ENCODE data around the gene RBM20.

The RBM20 gene

GRCh38 chr10:110824660-110825059 lies 180.5 kb downstream of the RBM20 start:
- Histone ChIP-seq H3K9ac (no peak overlapping the region), H3K4me1 (peaks cover 52% of the 10 kb centered on the region), H3K27ac (no peak overlapping the region), H3K36me3 (no peaks in the 10 kb centered on the region), H3K4me3 (no peak overlapping the region), H3K4me2 (no peak overlapping the region), H3K27me3 (no peaks in the 10 kb centered on the region), H4K20me1 (no peaks in the 10 kb centered on the region), H3K9me3 (no peaks in the 10 kb centered on the region)
- TF ChIP-seq Cebpa-rat (IDR thresholded peaks at IDR 0.05): no peak

- no peak for TF ChIP-seq Cebpa-rat (IDR thresholded peaks at IDR 0.05)
- Histone ChIP-seq H3K4me1 (peaks cover 43% of the 10 kb centered on the region), H3K4me3 (no peak overlapping the region), H3K27me3 (no peaks in the 10 kb centered on the region), H3K27ac (no peak overlapping the region), H3K4me2 (no peak overlapping the region), H3K9me3 (no peaks in the 10 kb centered on the region), H3K36me3 (no peaks in the 10 kb centered on the region), H4K20me1 (no peaks in the 10 kb centered on the region), H3K9ac (no peak overlapping the region)
Observed at GRCh38 chr10:110825508-110825907, 181.4 kb downstream of the RBM20 start.

GRCh38 chr10:110827410-110827809 lies 183.3 kb downstream of the RBM20 start:
- TF ChIP-seq Cebpa-rat (IDR thresholded peaks at IDR 0.05): no peak
- Histone ChIP-seq H3K9ac (no peak overlapping the region), H3K27ac (no peak overlapping the region), H3K4me2 (no peak overlapping the region), H3K36me3 (no peaks in the 10 kb centered on the region), H3K4me3 (no peak overlapping the region), H4K20me1 (no peaks in the 10 kb centered on the region), H3K9me3 (no peaks in the 10 kb centered on the region), H3K4me1 (peaks cover 24% of the 10 kb centered on the region), H3K27me3 (no peaks in the 10 kb centered on the region)

- Histone ChIP-seq H4K20me1 (no peaks in the 10 kb centered on the region), H3K4me3 (no peak overlapping the region), H3K4me1 (peaks cover 20% of the 10 kb centered on the region), H3K27me3 (no peaks in the 10 kb centered on the region), H3K36me3 (no peaks in the 10 kb centered on the region), H3K4me2 (no peak overlapping the region), H3K9ac (no peak overlapping the region), H3K27ac (no peak overlapping the region), H3K9me3 (no peaks in the 10 kb centered on the region)
- TF ChIP-seq Cebpa-rat (IDR thresholded peaks at IDR 0.05): no peak
Observed at GRCh38 chr10:110827875-110828274, 183.7 kb downstream of the RBM20 start.

GRCh38 chr10:110828525-110828924 lies 184.4 kb downstream of the RBM20 start:
- no peaks in the 10 kb centered on the region for H3K36me3 ChIP-seq
- no peak for TF ChIP-seq Cebpa-rat (IDR thresholded peaks at IDR 0.05)
- H3K27me3 ChIP-seq: no peaks in the 10 kb centered on the region
- no peaks in the 10 kb centered on the region for H3K9me3 ChIP-seq
- H3K4me2 ChIP-seq: no peak overlapping the region
- H3K9ac ChIP-seq: no peak overlapping the region
- H3K27ac ChIP-seq: no peak overlapping the region
- peaks cover 13% of the 10 kb centered on the region for H3K4me1 ChIP-seq
- no peak overlapping the region for H3K4me3 ChIP-seq
- H4K20me1 ChIP-seq: no peaks in the 10 kb centered on the region

GRCh38 chr10:110829721-110830410 lies 185.7 kb downstream of the RBM20 start:
- Histone ChIP-seq H3K4me3 (no peak overlapping the region), H3K4me1 (peaks cover 7% of the 10 kb centered on the region), H3K9ac (no peak overlapping the region), H4K20me1 (no peaks in the 10 kb centered on the region), H3K4me2 (no peak overlapping the region), H3K36me3 (no peaks in the 10 kb centered on the region), H3K27ac (no peak overlapping the region), H3K27me3 (no peaks in the 10 kb centered on the region), H3K9me3 (no peaks in the 10 kb centered on the region)
- no peak for TF ChIP-seq Cebpa-rat (IDR thresholded peaks at IDR 0.05)

GRCh38 chr10:110833234-110833940 lies 189.3 kb downstream of the RBM20 start:
- no peak overlapping the region for H3K9ac ChIP-seq
- TF ChIP-seq Cebpa-rat (IDR thresholded peaks at IDR 0.05): no peak
- no peak overlapping the region for H3K27ac ChIP-seq
- H3K9me3 ChIP-seq: no peaks in the 10 kb centered on the region
- H3K36me3 ChIP-seq: no peaks in the 10 kb centered on the region
- no peaks in the 10 kb centered on the region for H3K27me3 ChIP-seq
- peaks cover 20% of the 10 kb centered on the region for H3K4me1 ChIP-seq
- H3K4me3 ChIP-seq: no peak overlapping the region
- H4K20me1 ChIP-seq: no peaks in the 10 kb centered on the region
- H3K4me2 ChIP-seq: no peak overlapping the region

- H3K9me3 ChIP-seq: no peaks in the 10 kb centered on the region
- H4K20me1 ChIP-seq: no peaks in the 10 kb centered on the region
- H3K4me3 ChIP-seq: no peak overlapping the region
- peak overlapping the region; percentile 19; the same call in 1 of the 2 replicates for H3K27ac ChIP-seq
- peak overlapping the region; percentile 48 for H3K4me2 ChIP-seq
- no peaks in the 10 kb centered on the region for H3K36me3 ChIP-seq
- no peaks in the 10 kb centered on the region for H3K27me3 ChIP-seq
- peaks cover 20% of the 10 kb centered on the region for H3K4me1 ChIP-seq
- H3K9ac ChIP-seq: no peak overlapping the region
- TF ChIP-seq Cebpa-rat (IDR thresholded peaks at IDR 0.05): no peak
Observed at GRCh38 chr10:110833941-110834628, 189.9 kb downstream of the RBM20 start.

- peak overlapping the region; percentile 48 for H3K4me2 ChIP-seq
- no peak for TF ChIP-seq Cebpa-rat (IDR thresholded peaks at IDR 0.05)
- no peaks in the 10 kb centered on the region for H3K36me3 ChIP-seq
- peak overlapping the region; percentile 19 for H3K27ac ChIP-seq
- no peaks in the 10 kb centered on the region for H3K9me3 ChIP-seq
- peaks cover 20% of the 10 kb centered on the region for H3K4me1 ChIP-seq
- H3K9ac ChIP-seq: no peak overlapping the region
- no peaks in the 10 kb centered on the region for H4K20me1 ChIP-seq
- no peak overlapping the region for H3K4me3 ChIP-seq
- no peaks in the 10 kb centered on the region for H3K27me3 ChIP-seq
Observed at GRCh38 chr10:110834629-110835301, 190.6 kb downstream of the RBM20 start.
